Right lobe of liver (tissue), 6 donors: ENCODE measurements around the gene STRBP. TPM values are rescaled to one million over a fixed set of nuclear protein-coding genes. Genes with fewer than 3 reads are reported as not detected.
"Not testable (repeated sequence)": the region's sequence is repeated elsewhere in the genome, so short reads cannot be mapped to it uniquely, and the experiment has no call there.

Experiments used
- ATAC-seq, 4 donors: fragments of 200-7000 bp; cut with Tn5 transposase; one replicate each; pipeline ENCODE4 v1.9.1; 2020; ENCODE audit warnings: mild to moderate bottlenecking in 4 of 4, moderate library complexity in 4 of 4
- DNase-seq, 3 donors: peaks; one replicate each; pipeline ENCODE4 v3.0.0-alpha.2; 2020
- H3K27ac ChIP-seq, 3 donors: fragments of 200-600 bp; one replicate each; pipeline ENCODE4 v1.8.0; 2022
- H3K27me3 ChIP-seq, 2 donors: fragments of 200-600 bp; one replicate each; pipeline ENCODE4 v1.8.0; 2022
- H3K36me3 ChIP-seq, 4 donors: fragments of 200-600 bp; sonication (generic) in 1 of 4; one replicate each; pipeline versions ENCODE4 v1.5.1 to v1.8.0; 2017 to 2022; ENCODE audit warnings: control low read depth in 1 of 4
- H3K4me1 ChIP-seq, 4 donors: fragments of 200-600 bp; sonication (generic) in 1 of 4; one replicate each; pipeline versions ENCODE4 v1.5.1 to v1.8.0; 2017 to 2022; ENCODE audit warnings: control low read depth in 1 of 4
- H3K4me3 ChIP-seq, 3 donors: fragments of 200-600 bp; one replicate each; pipeline ENCODE4 v1.8.0; 2022
- H3K9me3 ChIP-seq, 4 donors: fragments of 200-600 bp; sonication (generic) in 1 of 4; one replicate each; pipeline versions ENCODE4 v1.5.1 to v1.8.0; 2017 to 2022; ENCODE audit warnings: control low read depth in 1 of 4
- CTCF ChIP-seq, 4 donors: fragments of 200-600 bp in 3 of 4; fragments of 450-650 bp in 1 of 4; IDR thresholded peaks; one replicate each; pipeline versions ENCODE4 v1.5.1 to v1.8.0; 2016 to 2022; ENCODE audit warnings: antibody characterized with exemption in 4 of 4, mild to moderate bottlenecking in 2 of 4
- POLR2A ChIP-seq: fragments of 450-650 bp; IDR thresholded peaks from one replicate; pipeline ENCODE4 v1.6.1; 2017; ENCODE audit warnings: antibody characterized with exemption, mild to moderate bottlenecking
- WGBS: methylation state at CpG from one replicate; pipeline ENCODE4 v1.1.6; 2018; ENCODE audit warnings: low coverage, low lambda C conversion rate; ENCODE audit not compliant: insufficient coverage; ENCODE audit errors: missing lambda C conversion rate; 5-methylcytosine and 5-hydroxymethylcytosine counted together
- intact Hi-C, 2 donors: fragments of 100-400 bp; cut with DNase I; formaldehyde crosslinking; loops; one replicate each; pipeline versions ENCODE4 v1.11.2 to v1.14.1; 2022
- total RNA-seq, 6 experiments: library from RNA; depleted of rRNA in 2 of 6; stranded (reverse); fragments of >200 nt in 2 of 6; fragmentation: NEBNext Ultra II Directional in 3 of 6; extraction: Animal tissue kit (Norgen Biotek cat#: 25700) in 3 of 6; gene quantifications; one replicate each; pipeline versions ENCODE4 v1.1.0 to v1.2.4, GENCODE V29; 2016 to 2023
- donor health status: DM: no; HTN: yes; CAD: no.
- donor health status: DM: no; HTN: no; CAD: no.
- donor health status: DM: no; HTN: no; CAD: no.
- donor health status: DM: no; HTN: yes; CAD: no.
- donor health status: DM: no; HTN: yes; CAD: no.

Gene STRBP
- total RNA-seq, 6 experiments from 2014 or later: 5.3 to 10.2 (median 8.3) TPM

GRCh38 chr9:123206065-123206464 lies 62.3 kb downstream of the STRBP start:
- Histone ChIP-seq H3K27ac (no peak overlapping the region), H3K4me3 (no peak overlapping the region), H3K9me3 (no peaks in the 10 kb centered on the region), H3K36me3 (no peaks in the 10 kb centered on the region), H3K27me3 (no peaks in the 10 kb centered on the region), H3K4me1 (no peaks in the 10 kb centered on the region)
- 94% methylated on average over 6 of the region's 6 CpGs for WGBS
- no peak for TF ChIP-seq POLR2A
- no peak for TF ChIP-seq CTCF (IDR thresholded peaks at IDR 0.05)
- intact Hi-C loops: no loop called here
- DNase-seq: no peak
- ATAC-seq: no peak

- TF ChIP-seq POLR2A: no peak
- no peak for TF ChIP-seq CTCF (IDR thresholded peaks at IDR 0.05)
- no peaks in the 10 kb centered on the region for H3K4me1 ChIP-seq
- intact Hi-C loops: no loop called here
- no peak overlapping the region for H3K27ac ChIP-seq
- no peaks in the 10 kb centered on the region for H3K9me3 ChIP-seq
- H3K4me3 ChIP-seq: no peak overlapping the region
- ATAC-seq (no peak), DNase-seq (no peak)
- no peaks in the 10 kb centered on the region for H3K27me3 ChIP-seq
- WGBS: 41% methylated on average over 2 of the region's 2 CpGs
- H3K36me3 ChIP-seq: no peaks in the 10 kb centered on the region
These were observed 67.3 kb downstream of the STRBP start for GRCh38 chr9:123201083-123201482.

GRCh38 chr9:123200469-123200868 lies 67.9 kb downstream of the STRBP start:
- DNase-seq, intact Hi-C loops, H3K36me3 ChIP-seq, H3K27me3 ChIP-seq, H3K4me3 ChIP-seq, H3K4me1 ChIP-seq, H3K27ac ChIP-seq, ATAC-seq, H3K9me3 ChIP-seq: not testable (repeated sequence)
- no CpG with 5 or more reads among the region's 13 CpGs for WGBS

- WGBS: 80% methylated on average over 1 of the region's 1 CpG
- TF ChIP-seq POLR2A (no peak), CTCF (IDR thresholded peaks at IDR 0.05) (no peak)
- Histone ChIP-seq H3K27ac (no peak overlapping the region), H3K4me3 (no peak overlapping the region), H3K27me3 (no peaks in the 10 kb centered on the region), H3K4me1 (no peaks in the 10 kb centered on the region), H3K36me3 (no peaks in the 10 kb centered on the region), H3K9me3 (no peaks in the 10 kb centered on the region)
- ATAC-seq (peak in 3 of 4 donors; percentile 37 to 72 (median 41)), DNase-seq (no peak)
- intact Hi-C loops: no loop called here
These were observed 72.3 kb downstream of the STRBP start for GRCh38 chr9:123196124-123196523.

- Histone ChIP-seq H3K9me3 (no peaks in the 10 kb centered on the region), H3K36me3 (no peaks in the 10 kb centered on the region), H3K27ac (no peak overlapping the region), H3K4me3 (no peak overlapping the region), H3K4me1 (no peaks in the 10 kb centered on the region), H3K27me3 (no peaks in the 10 kb centered on the region)
- intact Hi-C loops: no loop called here
- DNase-seq: no peak
- no peak for TF ChIP-seq CTCF (IDR thresholded peaks at IDR 0.05)
- TF ChIP-seq POLR2A: no peak
- 100% methylated on average over 1 of the region's 1 CpG for WGBS
- no peak for ATAC-seq
These were observed 74.4 kb downstream of the STRBP start for GRCh38 chr9:123194023-123194422.
